NCI-H774 (cell line): ENCODE results near the gene KDM4C.

Experiments
- DNase-seq: peaks from one replicate; lab custom pipeline; 2025; lab: John Stamatoyannopoulos, UW

KDM4C gene

DNA sequence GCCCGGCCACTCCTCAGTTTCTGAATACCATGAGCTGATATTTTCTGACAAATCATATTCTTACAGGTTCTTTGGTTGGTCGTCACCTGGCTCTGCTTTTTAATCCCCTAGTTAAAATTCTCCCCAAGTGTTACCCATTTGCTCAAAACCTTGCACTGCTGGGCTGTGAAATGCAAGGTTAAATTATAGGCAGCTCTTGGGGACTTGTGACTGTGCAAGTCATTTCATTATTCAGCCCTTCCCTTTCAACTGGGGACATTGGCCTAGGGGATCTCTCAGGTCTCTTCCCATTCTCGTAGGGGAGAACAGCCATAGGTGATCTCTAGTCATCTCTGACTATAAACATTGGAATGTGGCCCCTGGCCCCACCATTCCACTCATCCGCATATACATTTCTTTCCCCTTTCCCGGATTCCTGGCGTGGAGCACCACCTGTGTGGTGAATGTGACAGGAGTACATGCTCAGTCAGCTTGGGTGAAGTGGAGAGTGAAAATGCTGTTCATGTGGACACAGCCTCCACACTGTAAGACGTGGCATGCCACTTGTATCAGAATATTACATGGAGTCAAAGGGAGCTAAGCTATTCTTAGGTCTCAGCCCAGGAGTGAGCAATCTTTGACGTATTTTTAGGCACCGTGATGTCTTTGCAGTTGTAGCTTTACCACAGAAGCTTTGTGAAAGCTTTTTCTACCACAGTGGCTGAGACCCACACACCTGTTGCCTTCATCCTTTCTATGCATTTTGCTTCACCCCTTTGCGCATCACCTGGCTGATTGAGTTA, 386.7 kb downstream of the KDM4C start:
- DNase-seq: no peak

DNA sequence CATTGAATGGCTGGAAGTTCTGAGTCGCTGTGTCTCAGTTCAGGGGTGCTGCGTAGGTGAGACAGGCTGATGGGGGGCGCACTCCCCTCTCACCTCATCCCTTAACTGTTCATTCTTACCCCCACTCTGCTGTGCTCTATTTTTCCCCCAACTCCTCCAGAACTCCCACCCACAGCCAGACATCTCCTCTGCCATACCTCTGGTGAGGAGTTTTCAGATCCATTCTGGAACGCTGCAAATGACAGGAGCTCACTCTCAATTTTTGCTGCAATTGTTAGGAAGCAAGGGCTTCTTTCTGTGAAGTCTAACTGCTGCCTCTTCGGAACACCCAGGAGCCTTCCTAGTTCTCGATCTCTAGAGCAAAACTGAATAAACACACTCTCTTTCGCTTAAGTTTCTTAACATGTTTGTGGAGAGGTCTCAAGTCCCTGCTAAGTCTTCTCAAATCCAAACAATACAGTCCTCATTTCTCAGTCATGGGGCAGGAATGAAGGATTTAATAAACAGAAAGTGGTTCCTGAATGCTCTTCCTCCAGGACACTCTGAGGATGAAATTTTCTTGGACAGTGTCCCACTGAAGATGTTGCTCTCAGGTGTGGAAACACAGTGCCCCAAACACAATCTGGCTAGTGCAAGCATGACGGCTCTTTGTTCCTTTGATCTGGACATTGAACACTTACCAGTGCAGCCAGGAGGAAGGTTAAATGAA, 387.7 kb downstream of the KDM4C start:
- DNase-seq: no peak

DNA sequence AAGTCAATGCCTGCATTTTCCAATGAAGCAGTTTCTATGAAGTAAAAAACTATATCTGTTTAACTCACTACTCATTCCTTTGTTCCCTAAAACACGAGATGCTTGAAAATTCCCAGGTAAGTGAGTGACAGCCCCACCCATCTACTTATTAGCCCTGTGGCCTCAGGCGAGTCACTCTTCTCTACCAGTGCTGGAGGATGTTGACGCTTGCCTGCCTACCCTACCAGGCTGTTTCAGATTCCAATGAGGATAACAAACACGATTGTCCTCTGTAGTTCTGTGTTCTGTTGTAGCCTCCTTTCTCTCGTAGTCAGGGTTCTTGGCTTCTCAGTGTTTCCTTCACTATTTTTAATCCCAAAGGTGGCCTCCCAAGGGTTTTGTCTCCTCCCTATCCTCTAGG, 388.8 kb downstream of the KDM4C start:
- DNase-seq: no peak

DNA sequence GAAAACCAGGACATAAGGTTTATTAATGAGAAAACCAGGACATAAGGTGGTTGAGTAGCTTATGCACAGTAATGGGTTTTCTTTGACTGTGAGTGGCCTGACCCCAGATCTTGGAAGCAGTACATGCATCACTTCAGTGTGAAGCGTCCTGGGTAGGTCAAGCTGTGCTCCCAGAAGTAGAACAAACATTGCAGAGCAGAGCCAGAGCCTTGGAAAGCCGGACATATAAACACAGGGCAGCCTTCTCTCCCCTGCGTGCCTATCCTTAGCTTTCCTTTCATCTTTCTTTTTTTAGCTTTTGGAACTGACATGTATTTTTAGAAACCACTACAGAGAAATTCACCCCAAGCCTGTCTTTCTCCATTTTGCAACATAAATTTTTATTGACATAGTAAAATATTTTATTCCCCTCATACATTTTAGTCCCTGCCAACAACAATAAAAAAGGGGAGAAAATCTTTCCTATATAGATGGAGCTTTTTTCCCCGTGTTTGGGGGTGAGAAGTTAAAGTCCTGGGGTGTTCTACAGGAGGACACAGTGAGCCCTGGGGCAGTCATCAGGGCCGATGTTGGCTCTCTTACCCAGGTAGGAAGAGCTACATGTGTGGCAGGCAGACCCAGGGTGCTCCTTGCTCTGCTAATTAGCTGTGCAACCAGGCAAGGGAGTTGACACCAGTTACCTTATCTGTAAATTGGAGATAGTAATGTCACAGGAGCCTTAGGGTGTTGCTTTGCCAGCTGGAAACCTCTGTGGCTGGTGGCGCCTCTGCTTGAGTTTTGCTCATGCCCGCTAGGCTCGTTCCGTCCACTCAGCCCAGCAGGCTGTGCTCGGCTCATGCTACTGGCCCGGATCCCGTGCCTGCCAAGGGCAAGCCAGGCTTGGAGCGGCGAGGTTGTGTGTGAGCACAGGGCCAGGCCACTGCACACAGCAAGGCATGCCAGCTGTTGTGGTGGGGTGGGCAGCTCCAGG, 389.6 kb downstream of the KDM4C start:
- DNase-seq: no peak

DNA sequence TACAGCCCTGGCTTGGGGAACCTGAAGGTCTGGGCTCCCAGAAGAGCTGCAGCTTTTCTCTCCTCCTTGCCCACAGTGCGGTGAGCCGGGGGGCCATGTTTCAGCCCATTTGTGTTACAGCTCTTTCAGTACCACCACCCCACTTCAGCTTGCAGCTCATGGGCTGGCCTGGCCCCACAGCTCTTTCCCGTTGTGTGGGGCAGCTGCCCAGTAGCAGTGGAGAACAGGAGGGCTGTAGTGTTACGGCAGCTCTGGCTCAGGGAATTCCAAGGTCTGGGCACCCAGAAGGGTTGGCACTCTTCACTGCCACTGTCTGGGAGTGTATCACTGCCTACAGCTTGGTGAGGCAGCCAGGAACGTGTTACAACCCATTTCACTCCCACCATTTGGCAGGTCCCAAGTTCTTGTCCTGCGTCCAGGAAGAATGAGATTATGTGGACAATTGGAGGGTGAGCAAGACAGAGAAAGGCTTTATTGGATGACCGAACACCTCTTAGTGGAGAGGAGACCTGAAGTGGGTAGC, 390.5 kb downstream of the KDM4C start:
- no peak for DNase-seq

DNA sequence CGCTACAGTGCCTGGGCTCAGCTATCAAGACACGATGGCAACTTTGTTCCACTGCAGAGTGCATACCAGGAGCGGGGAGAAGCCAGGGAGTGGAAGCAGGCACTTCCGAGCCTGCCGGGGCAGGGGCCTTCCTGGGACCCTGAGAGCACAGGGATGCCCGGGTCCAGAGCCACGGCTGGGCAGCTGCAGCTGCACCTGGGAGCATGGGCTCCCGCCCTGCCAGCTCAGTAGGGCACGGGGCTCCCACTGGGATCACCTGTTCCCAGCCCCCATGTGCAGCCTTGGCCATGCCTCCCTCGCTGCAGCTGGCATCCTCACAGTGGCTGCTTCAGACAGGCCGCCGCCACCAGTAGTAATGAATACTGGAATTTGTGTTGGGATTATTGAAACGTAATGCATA, 391.5 kb downstream of the KDM4C start:
- DNase-seq: no peak

DNA sequence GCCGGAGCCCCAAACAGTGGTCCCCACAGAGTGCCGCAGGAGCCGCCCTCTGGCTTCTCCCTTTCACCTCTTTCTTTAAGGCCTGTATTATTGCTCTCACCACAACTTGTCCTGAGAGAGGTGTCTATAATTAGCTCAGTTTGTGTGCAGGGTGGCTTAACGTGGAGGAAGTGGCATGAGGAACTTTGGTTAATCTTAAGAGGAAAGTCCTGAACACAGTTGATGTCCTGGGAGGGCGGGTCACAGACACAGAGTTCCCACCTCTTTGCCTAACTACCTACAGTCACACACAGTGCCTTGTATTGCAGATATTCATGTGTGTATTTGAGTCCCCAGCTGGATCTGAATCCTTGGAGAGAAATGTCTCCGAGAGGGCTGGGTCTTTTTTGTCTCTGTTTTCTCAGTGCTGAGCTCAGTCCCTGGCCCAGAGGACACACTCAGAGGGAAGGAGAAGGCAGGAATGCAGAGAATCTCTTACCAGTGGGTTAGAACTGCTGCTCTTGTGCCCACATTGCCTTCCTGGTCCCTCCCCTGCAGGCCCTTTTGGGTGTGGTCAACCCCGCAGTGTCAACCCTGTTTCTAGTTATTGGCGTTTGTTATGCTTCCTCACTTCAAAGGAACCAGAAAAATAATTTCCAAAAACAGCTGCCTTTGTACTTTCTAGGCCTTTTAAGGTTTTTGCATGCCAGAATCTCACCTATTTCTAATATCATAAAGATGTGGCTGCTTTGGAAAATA, 392.5 kb downstream of the KDM4C start:
- DNase-seq: no peak

DNA sequence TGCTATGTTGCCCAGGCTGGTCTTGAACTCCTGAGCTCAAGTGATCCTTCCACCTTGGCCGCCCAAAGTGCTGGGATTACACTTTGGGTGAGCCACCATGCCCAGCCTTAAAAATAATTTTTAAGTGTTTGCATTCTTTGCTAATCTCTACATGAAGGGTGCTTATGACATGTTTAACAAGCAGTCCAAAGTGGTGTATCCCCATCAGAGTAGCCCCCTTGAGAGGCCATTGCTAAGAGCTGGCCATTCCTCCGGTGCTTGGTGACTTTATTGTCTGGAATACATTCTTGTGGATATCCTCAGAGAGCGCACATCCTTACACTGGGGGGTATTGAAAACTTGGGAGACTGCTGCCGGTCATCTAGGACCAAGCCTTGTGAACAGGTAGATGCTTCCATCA, 395.4 kb downstream of the KDM4C start:
- DNase-seq: no peak

DNA sequence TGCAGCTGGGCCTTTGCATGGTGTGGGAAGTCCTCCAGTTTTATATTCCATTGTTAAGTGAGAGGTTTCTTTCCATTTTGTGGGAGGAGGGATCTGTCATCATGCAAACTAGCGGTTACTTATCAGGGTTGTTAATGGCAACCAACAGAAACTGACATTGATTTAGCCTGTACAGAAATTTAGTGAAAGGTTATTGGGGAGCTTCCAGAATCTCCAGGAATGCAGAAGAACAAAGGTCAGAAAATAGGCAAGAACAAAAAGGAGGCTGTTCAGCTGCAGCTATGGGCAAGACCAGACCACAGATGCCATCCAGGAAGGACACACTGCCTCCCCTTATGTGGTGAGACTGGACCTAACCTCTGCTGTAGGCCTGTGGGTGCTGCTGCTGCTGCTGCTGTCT, 395.8 kb downstream of the KDM4C start:
- DNase-seq: no peak

DNA sequence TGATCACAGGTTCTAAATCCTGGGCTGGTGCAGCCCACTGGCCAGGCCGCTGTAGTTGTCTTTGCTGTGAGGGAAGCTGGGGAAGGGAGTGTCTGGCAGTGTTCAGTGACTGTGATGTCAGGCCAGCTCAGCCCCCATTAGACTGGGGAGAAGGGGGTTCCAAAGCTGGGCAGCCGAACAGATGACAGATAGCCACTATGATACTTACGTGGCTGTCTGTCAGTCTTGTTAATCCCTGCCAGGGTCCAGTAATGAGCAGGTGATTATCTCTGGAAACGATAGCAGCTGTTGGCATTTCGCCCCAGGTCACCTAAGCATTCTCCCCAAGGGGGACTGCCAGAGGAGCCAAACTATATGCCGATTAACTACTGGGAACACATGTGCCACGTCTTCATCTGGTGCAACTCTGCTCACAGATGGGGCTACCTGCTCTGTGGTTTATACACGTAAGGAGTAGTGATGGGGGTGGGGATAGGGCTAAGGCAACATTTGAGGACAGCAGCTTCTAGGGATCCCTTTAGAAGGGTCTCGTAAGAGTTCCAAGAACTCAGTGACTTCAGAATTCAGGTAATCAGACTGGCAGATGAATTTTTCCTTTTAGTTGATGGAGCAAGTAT, 396.3 kb downstream of the KDM4C start:
- DNase-seq: no peak

DNA sequence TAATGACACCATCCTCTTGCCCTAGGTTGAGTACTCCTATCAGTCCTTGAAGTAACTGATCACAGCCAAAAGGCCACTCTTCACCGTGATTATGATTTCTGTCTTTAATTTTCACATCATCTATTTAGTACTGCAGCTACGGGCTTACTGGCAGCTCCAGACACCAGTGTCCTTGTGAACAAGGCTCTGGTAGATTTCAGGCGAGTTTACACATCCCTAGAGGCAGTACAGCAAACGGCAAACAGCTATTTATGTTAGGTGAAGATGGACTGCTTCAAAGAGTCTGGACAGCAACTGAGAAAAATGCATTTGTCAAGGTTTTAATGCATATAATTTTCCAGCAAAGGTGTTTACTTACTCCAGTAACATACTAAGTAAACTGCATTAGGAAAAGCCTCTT, 396.9 kb downstream of the KDM4C start:
- DNase-seq: no peak

DNA sequence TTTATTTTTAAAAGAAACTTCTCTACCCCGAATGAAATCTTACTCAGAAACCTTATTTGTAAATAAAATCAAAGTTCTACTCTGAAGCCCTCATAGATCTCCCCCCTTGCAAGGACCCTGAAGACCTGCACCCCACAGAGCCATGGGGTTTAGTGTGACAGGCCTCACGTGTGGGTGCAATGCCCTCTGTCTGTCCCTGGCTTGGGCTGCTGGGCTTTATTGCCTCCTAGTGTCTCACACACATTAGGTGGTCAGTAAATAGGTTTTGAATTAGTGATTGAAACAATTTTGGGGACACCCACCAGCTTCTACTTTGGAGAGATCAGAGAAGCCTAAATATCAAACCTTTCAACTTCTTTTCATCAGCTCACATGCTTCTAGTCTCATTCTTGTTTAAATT, 403.7 kb downstream of the KDM4C start:
- DNase-seq: no peak

DNA sequence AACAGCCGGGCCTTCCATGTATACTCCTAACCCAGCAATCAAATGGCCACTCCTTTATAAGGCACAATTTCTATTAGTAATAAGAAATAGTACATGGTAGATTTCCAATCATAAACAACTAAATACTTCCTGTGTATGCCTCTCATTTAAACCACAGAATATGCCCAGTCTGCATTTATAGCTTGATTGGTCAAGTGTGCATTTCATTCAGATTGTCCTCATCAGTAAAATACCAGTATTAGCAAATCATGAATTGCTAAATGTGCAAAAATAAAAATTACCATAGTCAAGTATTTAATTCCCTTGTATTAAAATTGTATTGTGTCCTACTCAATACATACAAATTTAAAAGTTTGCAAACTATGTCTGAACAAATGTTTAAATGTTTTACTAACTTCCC, 406.2 kb downstream of the KDM4C start:
- no peak for DNase-seq

DNA sequence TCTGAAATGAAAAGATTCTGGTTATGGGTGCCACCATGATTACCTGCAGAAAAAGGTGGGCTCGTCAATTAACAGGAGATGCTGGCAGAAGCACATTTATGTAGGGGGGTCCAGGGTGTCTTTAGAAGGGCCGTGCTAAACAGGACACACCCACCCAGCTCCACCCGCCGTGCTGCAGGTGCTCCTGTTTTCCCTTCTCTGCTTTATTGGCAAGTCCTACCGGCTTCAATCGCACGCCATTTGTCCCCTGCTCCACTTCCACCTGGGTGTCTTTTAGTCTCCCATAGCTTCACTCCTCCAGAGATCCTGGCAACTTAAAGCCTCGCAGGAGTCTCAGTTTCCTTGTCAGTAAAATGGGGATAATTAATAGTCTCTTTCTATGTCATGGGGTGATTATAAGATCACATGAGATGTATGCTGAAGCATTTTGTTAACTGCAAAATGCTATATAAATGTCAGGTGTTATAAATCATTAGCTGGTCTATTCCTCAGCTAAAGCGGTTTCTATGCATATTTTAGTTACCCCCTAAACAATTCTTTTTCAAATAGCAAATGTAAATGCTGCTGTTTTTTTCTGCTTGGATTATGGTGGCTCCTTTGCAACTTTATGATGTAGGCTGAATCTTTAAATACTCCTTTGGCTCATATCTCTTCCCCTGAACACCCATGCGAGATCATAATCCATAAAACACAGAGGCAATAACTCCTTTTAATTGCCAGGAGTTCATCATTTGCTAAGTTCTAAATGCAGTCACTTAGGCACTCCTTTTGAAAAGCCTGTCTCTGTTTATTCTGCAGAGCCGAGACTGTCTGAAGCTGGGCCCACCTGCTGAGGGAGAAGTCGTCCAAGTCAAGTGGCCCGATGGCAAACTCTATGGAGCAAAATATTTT, 406.9 kb downstream of the KDM4C start:
- DNase-seq: no peak

DNA sequence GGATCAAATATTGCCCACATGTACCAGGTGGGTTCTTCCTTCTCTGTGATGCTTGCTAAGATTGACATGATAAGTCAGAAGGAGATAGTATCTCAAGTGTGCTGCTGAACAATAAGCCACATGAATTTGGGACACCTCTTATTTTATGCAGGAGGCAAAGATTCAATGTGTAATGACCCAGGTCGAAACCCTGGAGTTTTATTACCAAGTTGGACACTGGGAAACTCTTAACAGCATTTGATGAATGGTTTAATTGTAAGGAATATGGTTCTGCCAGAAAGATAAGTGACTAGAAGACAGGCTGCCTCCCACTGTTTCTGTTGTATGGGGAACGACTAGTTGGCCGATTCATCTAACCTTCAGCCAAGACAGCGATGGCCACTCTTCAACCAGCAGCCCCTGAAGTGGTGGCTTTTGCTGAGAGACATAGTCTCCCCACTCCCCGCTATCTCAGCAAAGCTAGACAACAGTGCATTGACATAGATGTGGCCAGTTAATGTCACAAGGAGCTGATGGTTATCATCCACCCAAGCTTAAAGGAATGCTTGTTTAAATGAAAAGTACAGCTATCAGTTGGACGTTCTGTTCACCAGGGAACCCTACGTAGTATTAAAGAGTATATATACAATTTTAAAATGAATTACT, 407.7 kb downstream of the KDM4C start:
- no peak for DNase-seq

DNA sequence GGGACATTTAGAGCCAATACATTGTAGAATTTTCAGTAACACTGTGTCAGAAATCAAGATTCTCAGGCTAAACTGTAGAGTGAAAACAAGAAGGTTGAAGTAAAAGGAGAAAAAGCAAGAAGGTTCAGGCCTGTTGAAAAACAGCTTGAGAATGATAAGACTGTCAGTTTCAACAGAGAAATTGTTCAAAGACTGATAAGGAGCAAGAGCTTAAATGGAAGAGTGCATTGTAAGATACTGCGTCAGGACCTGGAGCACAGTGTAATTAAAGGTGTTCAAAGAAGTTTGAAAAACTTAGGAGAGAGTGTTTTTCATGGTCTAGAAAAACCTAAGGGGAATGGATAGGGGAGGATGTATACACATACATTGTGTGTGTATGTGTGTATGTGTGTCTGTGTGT, 408.3 kb downstream of the KDM4C start:
- no peak for DNase-seq

DNA sequence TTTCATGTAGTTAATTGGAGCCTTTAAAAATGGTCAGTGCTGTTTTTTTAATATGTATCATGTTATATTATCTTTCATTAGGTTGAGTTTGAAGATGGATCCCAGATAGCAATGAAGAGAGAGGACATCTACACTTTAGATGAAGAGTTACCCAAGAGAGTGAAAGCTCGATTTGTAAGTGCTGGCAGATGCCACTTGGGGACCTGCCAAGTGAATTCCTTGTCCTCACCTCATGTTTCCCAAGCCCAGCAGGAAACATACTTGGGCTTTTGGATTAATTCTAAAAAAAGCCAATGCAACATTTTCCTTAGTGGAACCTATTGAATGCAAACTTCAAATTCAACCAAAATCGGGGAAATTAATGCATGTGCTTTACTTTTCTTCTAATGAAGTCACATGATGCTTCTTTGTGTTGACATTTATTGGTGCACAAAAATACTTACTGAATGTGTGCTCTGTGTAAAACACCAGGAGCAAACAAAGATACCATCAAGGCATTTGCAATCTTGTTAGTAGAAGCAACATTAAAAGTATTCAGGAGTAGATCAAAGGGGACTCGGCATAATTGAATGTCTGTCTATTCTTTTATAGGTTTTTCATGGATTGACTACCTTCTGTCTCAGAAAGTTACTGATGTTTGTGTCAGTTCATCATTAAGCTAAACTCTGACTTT, 412.1 kb downstream of the KDM4C start:
- DNase-seq: no peak

DNA sequence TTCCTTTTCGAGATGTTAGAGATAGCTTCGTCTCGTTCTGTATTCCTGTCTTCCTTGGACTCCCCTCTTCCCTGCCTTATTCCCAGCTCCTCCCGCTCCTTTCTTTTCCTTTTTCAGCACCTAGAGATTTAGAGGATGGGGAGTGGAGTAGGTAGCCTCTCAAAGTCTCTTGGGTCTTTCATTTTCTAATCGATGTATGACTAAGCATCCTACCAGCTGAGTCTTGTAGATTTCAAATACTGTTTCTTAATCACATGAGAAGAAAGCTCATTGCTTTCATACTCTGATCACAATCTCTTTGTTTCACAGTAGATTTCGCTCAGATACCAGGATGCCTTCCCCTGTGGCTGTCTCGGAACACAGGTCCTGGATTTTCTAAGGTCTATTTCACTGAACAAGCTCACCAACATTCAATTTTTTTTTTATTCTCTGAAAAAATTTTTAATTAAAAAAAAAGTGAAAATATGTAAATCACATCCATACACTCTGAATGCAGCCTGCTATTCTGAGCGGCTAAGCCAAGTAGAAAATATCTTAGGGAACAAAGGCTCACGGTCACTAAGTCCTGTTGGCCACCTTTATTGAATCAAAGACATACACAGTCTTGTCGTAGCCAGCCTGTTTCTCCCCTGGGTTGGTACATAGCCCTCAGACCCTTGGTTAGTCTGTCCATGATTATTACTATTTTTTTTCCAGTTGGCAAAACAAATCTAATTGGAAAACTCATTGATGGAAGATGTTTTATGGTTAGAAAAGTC, 413.8 kb downstream of the KDM4C start:
- DNase-seq: no peak
